Measurements from ENCODE around the gene C4orf50.

Gene C4orf50

DNA sequence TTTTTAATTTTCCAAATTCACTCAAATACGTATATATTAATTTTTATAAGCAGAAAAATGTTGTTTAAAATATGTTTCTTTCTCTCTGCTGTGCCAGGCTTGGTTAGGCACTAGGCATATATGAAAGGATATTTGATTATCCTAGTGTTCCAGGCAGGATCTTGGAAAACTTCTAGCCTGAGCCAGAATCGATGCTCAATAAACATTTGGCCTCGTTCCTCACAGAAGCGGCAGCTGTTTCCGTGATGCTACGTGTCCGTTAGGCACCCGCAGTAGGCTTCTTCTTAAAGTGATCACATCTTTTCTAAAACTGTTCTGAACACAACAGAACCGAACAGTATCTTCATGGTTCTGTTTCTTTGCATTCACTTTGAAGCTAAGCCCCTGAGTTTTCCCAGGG is 75.3 kb downstream of the C4orf50 start:
- DNase-seq (ENCODE audit: low spot score) = no peak

DNA sequence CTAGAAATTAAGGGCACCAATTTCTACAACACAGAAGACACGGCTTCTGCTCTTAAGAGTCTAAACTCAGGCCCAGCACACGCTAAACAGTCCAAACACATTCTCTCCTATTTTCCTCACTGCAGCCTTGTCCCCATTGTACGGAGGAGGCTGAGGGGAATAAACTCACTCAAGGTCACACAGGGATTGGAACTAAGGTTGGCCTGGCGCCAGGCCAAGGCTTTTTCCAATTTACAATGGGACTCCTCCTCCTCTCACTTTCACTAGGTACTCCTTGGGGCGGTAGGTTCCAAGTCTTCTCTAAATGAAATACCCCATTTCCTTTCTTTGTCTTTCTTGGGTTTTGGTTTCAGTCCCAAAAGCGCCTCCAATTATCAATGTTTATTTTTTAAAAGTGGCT is 76.6 kb downstream of the C4orf50 start:
- DNase-seq (ENCODE audit: low spot score) = no peak

DNA sequence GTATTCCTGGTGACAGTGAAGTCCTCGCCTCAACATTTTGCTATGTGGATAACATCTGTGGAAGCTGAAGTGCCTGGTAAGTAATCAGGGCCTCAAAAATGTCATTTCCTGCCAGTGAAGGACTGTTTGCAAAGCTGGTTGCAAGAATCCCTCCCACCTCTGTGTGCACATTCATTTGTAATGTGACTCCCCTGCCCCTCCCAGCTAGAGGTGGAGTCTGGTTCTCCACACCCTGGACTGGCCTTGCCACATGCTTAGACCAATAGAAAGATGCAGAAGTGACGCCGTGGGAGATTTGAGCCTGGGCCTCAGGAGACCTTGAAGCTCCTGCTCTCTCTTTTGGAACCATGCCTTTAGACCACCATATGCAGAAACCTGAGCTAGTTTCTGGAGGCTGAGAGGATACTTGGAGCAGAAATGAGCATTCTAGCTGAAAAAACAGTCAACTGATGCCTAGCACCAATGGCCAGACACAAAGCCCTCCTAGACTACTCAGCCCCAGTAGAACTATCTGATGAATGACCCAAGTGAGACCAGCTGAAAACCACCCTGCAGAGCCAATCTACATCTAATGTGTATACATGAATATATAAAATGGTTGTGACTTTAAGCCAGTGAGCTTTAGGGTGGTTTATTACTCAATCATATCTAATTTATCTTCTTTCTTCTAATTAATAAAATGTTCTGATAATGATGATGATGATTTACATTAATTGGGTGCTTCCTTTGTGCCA is 77.6 kb downstream of the C4orf50 start:
- DNase-seq (ENCODE audit: low spot score) = peak; percentile 20

DNA sequence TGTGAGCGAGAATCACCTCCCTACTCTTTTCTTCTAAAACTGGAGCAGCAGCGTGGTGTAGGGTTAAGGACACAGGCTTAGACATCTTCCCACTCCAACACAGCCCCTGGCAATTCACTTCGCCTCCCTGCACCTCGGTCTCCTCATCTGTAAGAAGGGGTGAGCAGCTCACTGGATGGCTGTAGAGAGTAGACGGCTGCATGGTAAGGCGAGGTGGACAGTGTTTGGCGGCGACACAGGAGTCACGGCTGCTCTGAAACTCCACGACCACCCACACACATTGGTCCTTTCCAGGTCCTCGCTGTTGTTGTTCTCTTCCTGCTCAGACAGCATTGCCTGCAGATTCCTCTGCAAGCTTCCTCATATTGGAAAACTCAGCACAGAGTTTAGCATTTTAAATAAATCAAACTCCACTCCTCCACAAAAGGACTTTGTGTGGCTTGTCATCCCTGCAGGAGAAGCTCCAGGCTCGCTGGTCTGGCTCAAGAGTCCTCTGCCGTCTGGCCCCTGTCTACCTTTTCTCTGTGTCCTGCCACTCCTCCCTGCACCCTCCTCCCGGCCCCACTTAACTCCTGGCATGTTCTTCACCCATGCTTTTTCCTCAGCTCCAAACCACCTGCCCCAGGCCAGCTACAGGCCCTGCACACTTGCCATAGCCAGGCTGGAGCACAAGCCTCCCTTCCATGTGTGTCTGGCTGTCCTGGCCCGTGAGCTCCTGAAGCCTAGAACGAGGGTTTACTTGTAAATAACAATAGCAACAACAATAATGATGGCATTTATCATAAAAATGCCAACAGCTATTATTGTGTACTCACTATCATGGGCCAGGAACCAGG is 84.0 kb downstream of the C4orf50 start:
- DNase-seq (ENCODE audit: low spot score) = no peak

DNA sequence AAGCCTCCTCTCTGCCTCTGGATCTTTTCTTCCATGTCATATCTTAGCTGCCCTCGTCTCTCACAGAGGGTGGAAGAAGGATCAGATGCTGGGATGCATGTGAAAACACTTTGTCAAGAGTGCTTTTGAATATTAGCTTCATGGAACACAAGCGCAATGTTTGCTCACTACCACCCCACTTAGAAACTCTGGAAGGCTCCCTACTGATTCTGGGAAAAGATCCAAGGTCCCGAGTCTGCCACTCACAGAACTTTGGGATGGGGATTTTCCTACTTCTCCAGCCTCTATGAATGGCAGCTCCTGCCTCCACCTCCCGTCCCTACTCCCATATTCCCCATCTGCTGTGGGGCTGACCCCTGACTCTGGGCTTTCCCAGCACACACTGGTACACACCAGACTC is 85.1 kb downstream of the C4orf50 start:
- no peak for DNase-seq (ENCODE audit: low spot score)

DNA sequence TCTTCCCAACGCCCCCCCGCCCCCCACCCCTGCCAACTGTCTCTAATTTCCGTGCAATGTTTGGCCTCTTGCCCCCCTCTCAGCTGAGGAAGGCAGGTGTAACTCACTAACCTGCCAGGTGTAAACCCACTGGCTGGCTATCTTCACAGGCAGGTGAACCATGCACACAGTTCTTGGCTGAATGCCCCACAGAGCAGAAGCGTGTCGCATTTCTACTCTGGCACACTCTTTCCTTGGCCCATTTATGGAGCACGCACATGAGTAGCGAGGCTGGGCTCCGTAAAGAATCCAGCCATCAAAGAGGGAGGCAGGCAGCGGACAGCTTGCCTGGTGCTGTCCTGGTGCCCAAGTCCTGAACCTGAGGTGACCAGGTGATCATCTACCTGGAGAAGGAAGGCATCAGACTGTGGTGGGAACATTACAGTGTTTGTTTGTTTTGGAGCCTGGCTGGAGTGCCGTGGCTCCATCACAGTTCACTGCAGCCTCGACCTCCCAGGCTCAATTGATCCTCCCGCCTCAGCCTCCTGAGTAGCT is 86.1 kb downstream of the C4orf50 start:
- no peak for DNase-seq (ENCODE audit: low spot score)

DNA sequence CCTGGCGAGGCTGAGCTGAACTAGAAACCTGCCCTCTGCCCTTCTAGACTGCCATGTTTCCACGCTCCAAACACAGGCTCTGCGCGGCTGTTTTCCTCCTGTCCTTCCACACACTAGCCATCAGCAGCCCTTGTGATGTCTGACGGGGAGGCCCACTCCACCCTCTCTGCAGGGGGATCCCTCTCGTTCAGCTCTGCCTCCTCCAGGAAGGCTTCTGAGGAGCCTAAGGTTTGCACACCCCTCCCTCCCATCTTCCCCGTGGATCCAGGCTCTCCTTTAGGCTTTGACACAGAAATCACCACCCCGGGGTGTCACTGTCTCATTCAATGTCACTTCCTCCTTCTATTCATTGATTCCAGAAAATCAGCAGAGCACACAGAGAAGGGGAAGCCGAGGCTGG is 86.7 kb downstream of the C4orf50 start:
- DNase-seq (ENCODE audit: low spot score) = no peak

DNA sequence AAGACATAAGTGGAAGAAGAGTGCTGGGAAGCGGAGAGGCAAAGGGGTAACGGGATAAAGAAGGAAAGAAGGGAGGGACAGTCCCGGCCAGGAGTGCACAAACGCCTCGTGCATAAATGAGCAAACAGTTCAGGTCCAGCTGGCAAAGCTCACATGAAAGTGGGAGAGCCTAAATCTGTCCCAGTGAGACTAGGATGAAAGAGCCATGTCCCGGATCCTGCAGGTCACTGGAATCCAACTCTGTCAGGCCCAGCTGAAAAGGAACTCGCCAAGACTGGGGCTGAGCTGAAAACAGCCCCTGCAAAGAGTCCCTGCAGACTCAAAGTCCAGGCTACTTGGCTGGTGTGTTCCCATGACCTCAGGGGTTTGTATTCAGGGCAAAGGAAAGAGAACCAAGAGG is 87.4 kb downstream of the C4orf50 start:
- no peak for DNase-seq (ENCODE audit: low spot score)

DNA sequence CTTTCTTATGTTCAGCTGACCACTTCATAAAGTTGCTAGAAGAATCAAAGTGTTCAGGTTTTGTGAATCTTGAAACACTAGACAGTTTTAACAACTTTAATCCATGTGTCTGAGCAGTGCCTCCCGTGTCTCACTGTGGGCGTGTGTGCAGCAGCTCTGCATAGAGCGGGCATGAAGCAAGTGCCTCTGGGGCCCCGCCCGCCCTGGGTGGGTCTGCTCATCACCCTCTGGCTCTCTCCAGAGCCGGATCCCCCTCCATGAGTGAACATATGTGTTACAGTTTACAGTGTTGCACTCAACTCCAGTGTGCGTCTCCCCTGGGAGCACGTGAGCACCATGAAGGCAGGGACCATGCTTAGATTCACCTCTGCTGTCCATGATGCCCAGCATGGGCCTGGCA is 87.8 kb downstream of the C4orf50 start:
- no peak for DNase-seq (ENCODE audit: low spot score)

DNA sequence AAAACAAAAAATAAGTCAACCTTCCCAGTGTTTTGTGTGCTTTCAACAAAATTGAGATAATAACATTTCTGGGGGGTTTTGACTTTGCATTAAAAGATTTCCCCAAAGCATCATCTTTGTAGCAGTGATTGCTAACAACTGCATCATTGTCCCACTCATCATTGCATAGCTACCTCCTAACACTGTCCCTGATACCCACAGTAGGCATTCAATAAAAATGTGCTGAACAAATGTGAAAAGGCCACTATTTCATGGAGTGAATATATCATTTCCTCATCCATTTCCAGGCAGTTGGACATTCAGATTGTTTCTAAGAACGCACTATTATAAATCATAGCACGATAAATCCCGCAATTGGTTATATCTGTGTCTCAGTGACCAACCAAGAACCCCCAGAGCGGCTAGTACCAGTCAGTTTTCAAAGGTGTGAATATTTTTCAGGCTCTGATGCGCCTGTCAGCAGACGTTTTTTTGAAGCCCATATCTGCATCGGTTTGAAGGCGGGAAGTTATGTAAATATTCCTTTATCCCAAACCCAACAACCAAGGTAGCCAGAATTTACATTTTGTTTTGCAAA is 89.3 kb downstream of the C4orf50 start:
- no peak for DNase-seq (ENCODE audit: low spot score)

DNA sequence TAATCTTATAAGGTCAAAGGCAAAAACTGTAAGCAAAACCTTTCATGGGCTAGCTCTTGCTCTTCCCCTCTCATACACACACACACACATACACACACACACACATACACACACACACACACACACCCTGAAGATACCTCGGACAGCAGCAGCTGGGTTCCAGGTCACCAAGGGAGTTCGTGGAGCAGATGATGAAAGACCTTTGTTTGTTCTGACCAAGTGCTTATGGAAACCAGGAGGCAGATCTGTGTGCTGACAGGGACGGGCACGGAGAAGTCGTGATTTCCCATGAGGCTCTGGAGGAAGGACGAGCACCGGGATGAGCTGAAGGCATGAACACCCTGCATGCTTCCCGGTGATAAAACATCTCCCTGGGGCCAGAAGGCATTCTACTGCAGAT is 90.0 kb downstream of the C4orf50 start:
- DNase-seq (ENCODE audit: low spot score) = no peak

DNA sequence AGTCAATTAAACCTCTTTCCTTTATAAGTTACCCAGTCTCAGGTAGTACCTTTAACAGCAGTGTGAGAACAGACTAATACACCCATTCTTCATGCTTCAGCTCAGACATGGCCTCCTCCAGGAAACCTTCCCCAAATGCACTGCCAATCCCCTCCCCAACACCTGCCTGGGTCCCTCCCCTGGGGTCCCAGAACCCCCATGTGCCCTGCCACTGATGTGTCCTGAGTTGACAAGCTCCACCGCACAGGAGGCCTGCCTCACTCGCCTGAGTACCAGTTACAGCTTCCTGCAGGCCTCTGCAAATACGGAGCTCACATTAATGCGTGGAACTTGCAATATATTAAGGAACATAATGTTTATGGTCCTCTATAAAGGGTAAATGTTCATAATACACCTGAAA is 90.5 kb downstream of the C4orf50 start:
- no peak for DNase-seq (ENCODE audit: low spot score)

DNA sequence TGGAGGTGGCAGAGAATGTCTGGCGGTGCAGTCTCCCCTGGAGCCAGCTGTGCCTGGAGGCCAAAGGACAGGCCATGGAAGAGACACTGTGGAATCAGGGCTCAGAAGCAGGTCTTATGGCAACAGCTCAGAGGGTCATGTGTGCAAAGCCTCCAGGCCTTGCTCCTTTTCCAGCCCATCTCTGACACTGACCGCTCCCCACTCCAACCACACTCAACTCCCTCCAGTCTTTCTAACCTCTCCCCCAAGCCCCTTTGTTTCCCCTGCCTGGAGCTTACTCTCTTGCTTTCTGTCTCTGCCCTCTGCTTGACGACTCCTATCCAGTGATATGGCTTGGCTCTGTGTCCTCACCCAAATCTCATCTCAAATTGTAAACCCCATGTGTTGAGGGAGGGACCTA is 91.1 kb downstream of the C4orf50 start:
- no peak for DNase-seq (ENCODE audit: low spot score)

DNA sequence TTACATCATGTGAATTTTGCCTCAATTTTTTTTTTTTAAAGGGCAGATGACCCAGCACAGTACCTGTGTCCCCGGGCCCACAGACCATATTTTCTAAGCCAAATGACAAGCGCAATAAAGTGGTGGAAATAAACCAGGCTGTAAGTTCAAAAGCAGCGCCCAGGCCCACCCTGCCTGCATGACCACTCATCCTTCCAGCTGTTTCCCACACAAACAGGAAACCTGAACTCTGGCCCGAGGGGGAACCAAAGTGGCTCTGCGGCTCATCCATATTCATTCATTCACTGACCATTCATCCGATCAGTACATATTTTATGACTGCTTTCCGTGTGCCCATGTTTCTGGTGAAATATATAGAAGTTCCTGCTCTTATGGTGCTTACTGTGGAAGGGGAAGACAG is 91.6 kb downstream of the C4orf50 start:
- DNase-seq (ENCODE audit: low spot score) = peak; percentile 24

DNA sequence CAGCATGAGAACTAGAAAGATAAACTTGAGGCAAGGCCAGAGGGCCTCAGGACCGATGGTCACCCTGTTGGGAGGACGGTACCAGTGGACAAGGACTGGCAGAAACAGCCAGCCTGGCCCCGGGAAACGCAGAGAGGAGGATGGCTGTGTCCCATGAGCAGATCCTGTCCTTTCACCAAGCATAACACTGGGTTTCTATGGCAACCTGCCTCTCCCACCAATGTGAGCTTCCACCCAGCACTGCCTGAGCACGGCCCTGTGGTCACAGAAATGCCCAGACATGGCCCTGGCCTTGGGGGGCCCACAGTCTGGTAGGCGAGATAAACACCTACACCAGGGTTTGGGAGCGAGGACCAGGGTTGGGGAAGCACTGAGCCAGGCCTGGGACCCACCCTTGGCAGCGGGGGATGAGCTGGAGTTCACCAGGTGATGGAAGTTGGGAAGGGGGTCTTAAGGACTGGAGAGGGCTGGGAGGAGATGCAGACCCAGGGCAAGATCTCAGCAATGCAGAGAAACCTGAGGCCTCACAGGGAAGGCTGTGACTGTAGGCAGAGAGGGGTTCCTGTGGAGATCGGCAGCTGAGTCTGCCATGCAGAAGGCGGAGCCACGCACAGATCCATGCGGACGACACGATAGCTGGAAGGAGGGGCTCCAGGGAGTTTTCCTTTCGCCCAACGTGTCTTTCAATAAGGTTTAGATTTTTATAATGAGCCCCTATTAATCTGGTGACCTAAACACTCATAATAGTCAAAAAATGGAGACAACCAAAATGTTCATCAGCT is 92.6 kb downstream of the C4orf50 start:
- no peak for DNase-seq (ENCODE audit: low spot score)

DNA sequence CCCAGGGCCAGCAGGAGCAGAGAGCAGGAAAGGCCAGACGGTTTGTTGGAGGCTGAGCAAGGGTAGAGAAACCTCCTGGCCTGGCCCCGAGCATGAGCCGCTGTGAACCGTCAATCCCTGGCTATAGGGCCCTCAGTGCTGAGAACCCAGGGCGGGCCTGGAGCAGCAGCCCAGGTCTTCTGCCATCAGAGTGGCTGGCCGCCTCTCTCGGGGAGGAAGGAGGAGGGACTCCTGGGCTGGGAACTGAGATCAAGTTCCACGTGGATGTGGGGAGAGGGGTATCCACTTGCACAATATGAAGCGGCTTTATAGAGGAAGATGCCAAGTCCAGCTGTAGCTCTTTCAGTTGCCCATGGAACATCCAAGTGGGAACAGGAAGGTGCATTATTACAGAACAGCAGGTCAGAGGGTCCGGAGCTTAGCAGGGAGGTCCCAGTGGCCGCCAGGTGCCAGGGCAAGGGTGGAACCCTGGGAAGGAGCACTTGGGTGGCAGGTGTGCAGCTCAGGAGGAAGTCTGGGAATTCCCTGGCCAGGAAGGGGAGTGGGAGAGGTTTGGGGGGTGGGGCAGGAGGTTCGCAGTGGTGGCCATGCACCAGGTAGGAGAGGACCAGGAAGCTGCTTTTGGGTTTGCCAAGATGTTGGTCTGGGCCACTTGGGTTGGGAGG is 93.6 kb downstream of the C4orf50 start:
- DNase-seq (ENCODE audit: low spot score) = no peak

DNA sequence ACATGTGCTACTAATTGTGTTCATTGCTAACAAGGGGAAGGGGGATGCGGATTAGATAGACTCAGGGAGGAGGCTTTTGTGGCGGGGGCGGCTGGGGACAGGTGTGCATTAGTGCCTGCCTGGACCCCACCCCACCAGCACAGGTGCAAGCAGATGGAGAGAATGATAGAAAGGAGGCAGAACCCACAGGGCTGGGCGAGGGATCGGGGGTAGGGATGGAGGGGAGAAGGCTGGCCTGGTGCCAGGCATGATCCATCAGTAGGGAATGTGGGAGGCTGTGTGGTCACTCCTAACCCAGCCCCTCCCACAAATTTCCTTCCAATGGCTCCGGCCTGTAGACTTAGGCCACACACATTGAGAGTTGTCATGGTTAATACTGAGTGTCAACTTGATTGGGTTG is 94.9 kb downstream of the C4orf50 start:
- no peak for DNase-seq (ENCODE audit: low spot score)

DNA sequence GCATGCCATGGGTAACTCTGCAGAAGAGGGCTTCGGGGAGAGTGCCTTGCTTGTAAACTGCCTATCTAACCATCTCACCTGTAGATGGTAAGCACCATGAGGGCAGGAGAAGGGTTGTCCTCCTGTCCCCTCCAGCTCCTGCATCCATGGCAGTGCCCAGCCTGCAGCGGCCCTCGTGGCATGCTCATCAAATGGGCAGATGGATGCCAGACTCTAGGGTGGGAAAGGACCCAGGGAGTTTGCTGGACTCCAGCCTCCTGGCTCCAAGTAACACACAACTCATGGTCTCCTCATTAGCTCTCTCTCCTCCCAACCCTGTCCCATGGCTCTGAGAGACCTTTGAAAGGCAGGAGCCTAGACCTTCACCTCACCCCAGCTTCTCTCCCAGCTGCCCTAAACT is 95.7 kb downstream of the C4orf50 start:
- no peak for DNase-seq (ENCODE audit: low spot score)

DNA sequence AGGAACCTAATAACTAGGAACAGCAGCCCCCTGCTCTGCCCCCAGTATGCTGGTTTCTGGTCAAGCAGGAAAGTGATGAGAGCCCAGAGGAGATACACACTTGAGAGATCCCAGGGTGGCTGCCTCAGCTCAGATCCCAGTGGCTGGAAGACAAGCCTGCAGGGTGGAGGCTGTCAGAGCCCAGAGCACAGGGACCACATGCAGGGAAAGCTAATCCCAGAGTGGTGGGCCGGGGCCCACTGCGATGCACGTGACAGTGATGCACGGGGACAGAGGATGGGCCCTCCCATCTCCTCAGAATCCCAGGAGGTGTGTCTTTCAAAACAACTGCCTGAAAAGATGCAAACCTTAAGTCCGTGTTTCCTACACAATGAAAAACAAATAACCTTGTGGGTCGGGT is 96.2 kb downstream of the C4orf50 start:
- no peak for DNase-seq (ENCODE audit: low spot score)

DNA sequence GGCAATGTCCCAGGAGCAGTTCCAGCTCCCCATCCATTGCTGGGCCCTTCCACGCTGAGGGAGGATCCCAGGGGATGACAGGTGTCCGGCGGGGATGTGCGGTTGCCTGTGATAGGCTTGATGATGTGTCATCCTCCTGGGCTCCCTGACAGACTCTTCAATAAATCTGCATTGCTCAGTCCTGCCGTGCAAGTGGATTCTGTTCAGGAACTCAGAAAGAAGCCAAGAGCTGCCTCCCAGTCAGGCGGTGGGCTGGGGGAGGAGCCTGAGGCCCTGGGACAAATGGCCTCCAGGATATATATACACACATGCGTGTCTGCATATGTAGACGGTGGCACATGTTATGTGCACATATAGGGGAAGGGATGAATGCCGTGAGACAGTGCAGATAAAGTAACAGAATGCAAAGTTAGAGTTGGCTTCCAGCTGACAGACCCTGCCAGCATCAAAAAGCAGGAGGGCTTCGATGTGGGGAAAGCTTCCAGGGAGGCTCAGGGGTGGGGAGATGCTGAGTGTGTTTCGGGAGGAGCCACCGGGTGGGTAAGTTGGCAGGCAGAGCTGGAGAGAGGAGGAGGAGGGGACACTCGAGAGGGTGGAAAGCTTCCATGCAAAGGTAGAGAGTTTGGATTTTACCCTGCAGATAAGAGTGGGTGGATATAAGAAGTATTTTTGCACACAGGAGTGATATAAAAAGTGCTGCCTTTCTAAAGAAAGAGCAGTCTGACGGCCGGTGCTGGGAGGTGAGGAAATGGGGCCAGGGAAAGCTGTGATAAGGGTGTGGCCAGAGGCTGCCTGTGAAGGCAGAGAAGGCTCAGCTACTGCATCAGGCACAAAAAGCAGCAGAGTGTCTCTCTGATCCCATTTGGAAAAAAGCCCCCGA is 96.9 kb downstream of the C4orf50 start:
- no peak for DNase-seq (ENCODE audit: low spot score)

DNA sequence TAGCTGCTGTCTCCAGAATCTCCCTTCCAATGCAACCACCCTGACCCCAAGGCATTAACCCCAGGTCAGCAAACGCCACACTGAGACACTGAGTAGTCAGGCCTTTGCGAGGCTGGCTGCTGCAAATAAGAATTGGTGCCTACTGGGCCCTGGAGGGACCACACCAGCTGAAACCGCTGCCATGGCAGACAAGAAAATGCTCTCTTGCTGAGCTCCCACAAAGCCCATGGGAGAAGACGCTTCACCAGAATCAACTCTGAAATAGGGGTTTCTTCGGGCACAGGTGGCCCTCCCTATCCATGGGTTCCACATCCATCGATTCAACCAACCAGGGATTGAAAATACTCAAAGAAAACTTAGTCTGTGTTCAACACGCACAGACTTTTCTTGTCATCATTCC is 98.7 kb downstream of the C4orf50 start:
- no peak for DNase-seq (ENCODE audit: low spot score)
